WTC11 (cell line): Measurements from ENCODE around the gene COX10.

Experiments used
- ESRRA ChIP-seq: sonication (generic); formaldehyde crosslinking; IDR thresholded peaks from 2 replicates; pipeline ENCODE4 v1.8.1; 2022; ENCODE audit warnings: mild to moderate bottlenecking, missing genetic modification reagents, borderline replicate concordance
- FOXJ3 ChIP-seq: sonication (generic); formaldehyde crosslinking; IDR thresholded peaks from 2 replicates; pipeline ENCODE4 v1.9.0; 2021; ENCODE audit warnings: missing genetic modification reagents, mild to moderate bottlenecking, borderline replicate concordance
- MYBL2 ChIP-seq: sonication (generic); formaldehyde crosslinking; IDR thresholded peaks from 2 replicates; pipeline ENCODE4 v1.8.1; 2023; ENCODE audit warnings: mild to moderate bottlenecking, moderate library complexity, missing genetic modification reagents
- SP1 ChIP-seq: sonication (generic); formaldehyde crosslinking; conservative IDR thresholded peaks from 2 replicates; pipeline ENCODE4 v1.8.1; 2022; ENCODE audit warnings: missing genetic modification reagents
- TEAD4 ChIP-seq: sonication (generic); formaldehyde crosslinking; IDR thresholded peaks from 2 replicates; pipeline ENCODE4 v1.8.0; 2022; ENCODE audit warnings: mild to moderate bottlenecking, missing genetic modification reagents
- ZNF121 ChIP-seq: sonication (generic); formaldehyde crosslinking; IDR thresholded peaks from 2 replicates; pipeline ENCODE4 v1.8.0; 2023; ENCODE audit warnings: missing genetic modification reagents
- TF ChIP-seq, protein P1 (sequence below): fragments of 200-600 bp; IDR thresholded peaks from 2 replicates; pipeline ENCODE4 v1.8.0; 2022; ENCODE audit warnings: antibody characterized with exemption
- TF ChIP-seq, protein P2 (sequence below): sonication (generic); formaldehyde crosslinking; IDR thresholded peaks from 2 replicates; pipeline ENCODE4 v1.8.0; 2022; ENCODE audit warnings: mild to moderate bottlenecking, missing genetic modification reagents
- TF ChIP-seq, protein P3 (sequence below): sonication (generic); formaldehyde crosslinking; IDR thresholded peaks from 2 replicates; pipeline ENCODE4 v1.8.1; 2023; ENCODE audit warnings: mild to moderate bottlenecking, missing genetic modification reagents
- TF ChIP-seq, protein P4 (sequence below): sonication (generic); formaldehyde crosslinking; IDR thresholded peaks from 2 replicates; pipeline ENCODE4 v1.8.1; 2023; ENCODE audit warnings: mild to moderate bottlenecking, missing genetic modification reagents, moderate library complexity

DNA sequence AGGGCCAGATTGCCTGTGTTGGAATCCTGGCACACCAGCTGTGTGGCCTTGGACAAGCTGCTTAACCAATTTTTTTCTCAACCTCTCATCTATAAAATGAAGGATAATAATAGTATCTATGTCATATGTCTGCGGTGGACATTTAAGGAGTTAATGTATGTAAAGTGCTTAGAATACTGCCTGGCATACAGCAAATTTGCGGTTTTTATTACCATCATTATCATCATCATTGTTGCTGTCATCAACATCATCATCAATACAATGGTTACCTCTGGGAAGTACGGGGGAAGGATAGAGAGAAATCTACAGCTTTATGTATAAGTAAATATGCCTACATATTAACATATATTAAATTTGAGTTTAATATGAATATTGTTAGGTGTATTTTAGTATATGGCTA, 37.1 kb upstream of the COX10 start:
- TF ChIP-seq ESRRA, result no peak
- TF ChIP-seq, protein P1, sequence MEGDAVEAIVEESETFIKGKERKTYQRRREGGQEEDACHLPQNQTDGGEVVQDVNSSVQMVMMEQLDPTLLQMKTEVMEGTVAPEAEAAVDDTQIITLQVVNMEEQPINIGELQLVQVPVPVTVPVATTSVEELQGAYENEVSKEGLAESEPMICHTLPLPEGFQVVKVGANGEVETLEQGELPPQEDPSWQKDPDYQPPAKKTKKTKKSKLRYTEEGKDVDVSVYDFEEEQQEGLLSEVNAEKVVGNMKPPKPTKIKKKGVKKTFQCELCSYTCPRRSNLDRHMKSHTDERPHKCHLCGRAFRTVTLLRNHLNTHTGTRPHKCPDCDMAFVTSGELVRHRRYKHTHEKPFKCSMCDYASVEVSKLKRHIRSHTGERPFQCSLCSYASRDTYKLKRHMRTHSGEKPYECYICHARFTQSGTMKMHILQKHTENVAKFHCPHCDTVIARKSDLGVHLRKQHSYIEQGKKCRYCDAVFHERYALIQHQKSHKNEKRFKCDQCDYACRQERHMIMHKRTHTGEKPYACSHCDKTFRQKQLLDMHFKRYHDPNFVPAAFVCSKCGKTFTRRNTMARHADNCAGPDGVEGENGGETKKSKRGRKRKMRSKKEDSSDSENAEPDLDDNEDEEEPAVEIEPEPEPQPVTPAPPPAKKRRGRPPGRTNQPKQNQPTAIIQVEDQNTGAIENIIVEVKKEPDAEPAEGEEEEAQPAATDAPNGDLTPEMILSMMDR, result no peak
- no peak for TF ChIP-seq FOXJ3 (CRISPR knock-in tag)
- TF ChIP-seq, protein P2, sequence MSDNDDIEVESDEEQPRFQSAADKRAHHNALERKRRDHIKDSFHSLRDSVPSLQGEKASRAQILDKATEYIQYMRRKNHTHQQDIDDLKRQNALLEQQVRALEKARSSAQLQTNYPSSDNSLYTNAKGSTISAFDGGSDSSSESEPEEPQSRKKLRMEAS (CRISPR knock-in tag), result no peak
- no peak for TF ChIP-seq MYBL2 (CRISPR knock-in tag)
- no peak for TF ChIP-seq ZNF121 (CRISPR knock-in tag)
- no peak for TF ChIP-seq SP1 (CRISPR knock-in tag)
- TF ChIP-seq TEAD4 (CRISPR knock-in tag), result no peak
- TF ChIP-seq, protein P3, sequence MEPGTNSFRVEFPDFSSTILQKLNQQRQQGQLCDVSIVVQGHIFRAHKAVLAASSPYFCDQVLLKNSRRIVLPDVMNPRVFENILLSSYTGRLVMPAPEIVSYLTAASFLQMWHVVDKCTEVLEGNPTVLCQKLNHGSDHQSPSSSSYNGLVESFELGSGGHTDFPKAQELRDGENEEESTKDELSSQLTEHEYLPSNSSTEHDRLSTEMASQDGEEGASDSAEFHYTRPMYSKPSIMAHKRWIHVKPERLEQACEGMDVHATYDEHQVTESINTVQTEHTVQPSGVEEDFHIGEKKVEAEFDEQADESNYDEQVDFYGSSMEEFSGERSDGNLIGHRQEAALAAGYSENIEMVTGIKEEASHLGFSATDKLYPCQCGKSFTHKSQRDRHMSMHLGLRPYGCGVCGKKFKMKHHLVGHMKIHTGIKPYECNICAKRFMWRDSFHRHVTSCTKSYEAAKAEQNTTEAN (CRISPR knock-in tag), result no peak
- TF ChIP-seq, protein P4, sequence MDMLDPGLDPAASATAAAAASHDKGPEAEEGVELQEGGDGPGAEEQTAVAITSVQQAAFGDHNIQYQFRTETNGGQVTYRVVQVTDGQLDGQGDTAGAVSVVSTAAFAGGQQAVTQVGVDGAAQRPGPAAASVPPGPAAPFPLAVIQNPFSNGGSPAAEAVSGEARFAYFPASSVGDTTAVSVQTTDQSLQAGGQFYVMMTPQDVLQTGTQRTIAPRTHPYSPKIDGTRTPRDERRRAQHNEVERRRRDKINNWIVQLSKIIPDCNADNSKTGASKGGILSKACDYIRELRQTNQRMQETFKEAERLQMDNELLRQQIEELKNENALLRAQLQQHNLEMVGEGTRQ (CRISPR knock-in tag), result no peak
